ENCODE measurements around the gene BCAN.

GRCh38 chr1:156640842-156641706, 843 bp upstream of the BCAN start:
- TF ChIP-seq TAF1 (IDR thresholded peaks at IDR 0.05; ENCODE audit: borderline replicate concordance, insufficient read depth, low read length) (no peak), SIN3A (IDR thresholded peaks at IDR 0.05; ENCODE audit: borderline replicate concordance, insufficient read depth, low read length) (no peak), FOXP2 (optimal IDR thresholded peaks at IDR 0.05; ENCODE audit: borderline replicate concordance, extremely low read depth, extremely low read length, insufficient read depth) (no peak)
